Hematopoietic multipotent progenitor cell treated with erythropoietin and hydrocortisone succinate and interleukin-3 and kit ligand, for 8 days (in vitro differentiated cells): ENCODE results near the gene KCNE3.
A peak's percentile ranks its signal among the peaks of the same experiment; 100 is the strongest.

Experiments
- DNase-seq: peaks from one replicate; pipeline ENCODE4 v3.0.0-alpha.2; 2015

KCNE3 gene

GRCh38 chr11:74471037-74471436, 3.7 kb upstream of the KCNE3 start:
- no peak for DNase-seq

DNA sequence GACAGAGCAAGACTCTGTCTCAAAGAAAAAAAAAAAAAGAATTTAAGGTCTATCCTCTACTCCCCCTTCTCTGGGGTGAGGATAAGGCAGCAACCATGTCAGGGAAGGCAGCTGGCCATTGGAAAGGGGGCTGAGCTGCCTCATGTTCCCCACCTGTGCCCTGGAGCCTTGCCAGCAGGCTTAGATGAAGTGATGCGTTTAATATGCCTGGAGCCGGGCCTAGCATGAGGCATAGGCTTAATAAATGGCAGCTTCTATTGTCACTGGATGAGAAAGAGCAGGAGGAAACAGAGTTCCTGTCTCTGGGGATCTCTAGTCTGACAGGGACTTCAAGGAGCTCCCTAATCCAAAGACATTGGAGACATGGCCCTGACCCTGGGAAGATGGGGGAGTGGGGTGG, 3.2 kb upstream of the KCNE3 start:
- no peak for DNase-seq

DNA sequence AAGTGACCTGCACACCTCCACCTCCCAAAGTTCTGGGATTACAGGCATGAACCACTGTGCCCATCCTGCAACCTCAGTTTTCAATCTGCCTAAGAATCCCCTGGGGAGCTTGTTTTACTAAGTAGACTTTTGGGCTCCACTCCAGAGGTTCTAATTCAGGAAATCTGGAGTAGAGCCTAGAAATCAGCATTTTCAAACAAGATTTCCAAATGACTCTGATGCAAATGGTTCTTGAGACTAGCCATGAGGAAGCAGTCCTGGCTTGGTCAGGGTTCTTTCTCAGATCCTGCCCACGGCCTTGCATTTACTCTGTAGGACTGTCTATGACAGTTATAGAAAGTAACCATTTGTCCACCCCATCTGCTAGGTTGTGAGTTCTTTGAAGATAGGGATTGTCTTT, 1.6 kb upstream of the KCNE3 start:
- no peak for DNase-seq

GRCh38 chr11:74468521-74468920, 1.2 kb upstream of the KCNE3 start:
- DNase-seq: no peak

- DNase-seq: no peak
Observed at GRCh38 chr11:74468058-74468457, 709 bp upstream of the KCNE3 start.

- DNase-seq: peak; percentile 45
Observed at GRCh38 chr11:74465291-74465708, 2.0 kb downstream of the KCNE3 start.

DNA sequence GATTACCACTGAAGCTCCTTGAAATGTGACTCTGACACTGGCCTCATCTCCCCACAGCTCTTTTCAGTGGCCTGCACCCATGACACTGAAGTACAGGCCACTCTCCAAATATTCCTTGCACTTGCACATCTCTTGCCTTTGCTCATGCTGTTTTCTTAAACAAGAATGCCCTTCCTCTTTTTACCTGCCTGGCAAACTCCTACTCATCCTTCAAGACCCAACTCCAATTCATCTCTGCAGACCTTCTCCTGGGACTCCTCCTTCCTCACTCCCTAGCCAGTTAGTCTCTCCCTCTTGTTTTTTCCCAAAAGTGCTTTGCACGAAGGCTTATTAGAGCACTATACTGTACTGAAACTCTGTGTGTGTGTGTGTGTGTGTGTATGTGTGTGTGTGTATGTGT, 2.6 kb downstream of the KCNE3 start:
- DNase-seq: no peak

GRCh38 chr11:74463216-74463615, 4.1 kb downstream of the KCNE3 start:
- DNase-seq: no peak

- DNase-seq: no peak
Observed at GRCh38 chr11:74462631-74463030, 4.7 kb downstream of the KCNE3 start.

DNA sequence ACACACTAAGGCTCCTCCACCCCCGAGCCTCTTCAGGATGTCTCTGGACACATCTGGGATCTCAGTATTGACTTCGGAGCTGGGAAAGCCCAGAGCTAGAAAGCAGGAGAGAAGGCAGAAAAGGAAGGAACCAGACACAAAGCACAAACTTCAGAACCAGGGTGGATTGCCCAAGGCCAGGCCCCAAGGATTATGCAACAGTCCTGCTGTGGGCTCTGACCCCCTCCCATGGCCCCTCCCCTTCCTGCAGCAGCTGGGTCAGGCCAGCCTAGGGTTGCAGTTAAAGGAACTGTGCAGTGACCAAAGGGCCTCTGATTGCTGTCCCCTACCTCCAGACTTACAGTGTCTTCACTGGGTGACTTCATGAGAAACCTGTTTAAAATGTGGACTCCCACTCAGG, 5.3 kb downstream of the KCNE3 start:
- no peak for DNase-seq

GRCh38 chr11:74460481-74461154, 6.7 kb downstream of the KCNE3 start:
- DNase-seq: peak; percentile 79

- peak; percentile 72 for DNase-seq
Observed at GRCh38 chr11:74460065-74460464, 7.3 kb downstream of the KCNE3 start.

- DNase-seq: peak; percentile 94
Observed at GRCh38 chr11:74459584-74459983, 7.8 kb downstream of the KCNE3 start.

GRCh38 chr11:74457356-74457755, 10.0 kb downstream of the KCNE3 start:
- DNase-seq: no peak

GRCh38 chr11:74453373-74453975, 13.9 kb downstream of the KCNE3 start:
- DNase-seq: peak; percentile 80

GRCh38 chr11:74452366-74452765, 15.0 kb downstream of the KCNE3 start:
- DNase-seq: no peak

GRCh38 chr11:74450318-74450717, 17.0 kb downstream of the KCNE3 start:
- DNase-seq: no peak

- DNase-seq: peak; percentile 89
Observed at GRCh38 chr11:74449369-74449931, 17.9 kb downstream of the KCNE3 start.

DNA sequence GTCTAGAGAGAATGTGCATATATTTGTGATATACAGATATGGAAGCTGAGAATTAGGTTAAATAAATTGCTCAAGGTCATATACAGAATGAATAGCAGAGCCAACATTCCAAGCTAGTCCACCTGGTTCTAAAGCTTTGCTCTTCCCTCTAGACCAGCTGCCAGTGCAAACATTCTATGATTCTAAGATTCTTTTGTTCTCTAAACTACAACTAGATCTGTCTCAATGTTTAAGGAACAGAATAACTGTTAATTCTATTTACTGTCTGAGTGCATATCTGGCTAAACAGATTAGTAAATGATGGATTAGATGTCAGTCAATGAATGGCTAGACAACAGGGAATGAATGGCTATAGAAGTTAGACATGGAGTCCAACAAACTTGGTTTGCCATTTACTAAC, 19.6 kb downstream of the KCNE3 start:
- no peak for DNase-seq

GRCh38 chr11:74446532-74446938, 20.8 kb downstream of the KCNE3 start:
- DNase-seq: no peak

DNA sequence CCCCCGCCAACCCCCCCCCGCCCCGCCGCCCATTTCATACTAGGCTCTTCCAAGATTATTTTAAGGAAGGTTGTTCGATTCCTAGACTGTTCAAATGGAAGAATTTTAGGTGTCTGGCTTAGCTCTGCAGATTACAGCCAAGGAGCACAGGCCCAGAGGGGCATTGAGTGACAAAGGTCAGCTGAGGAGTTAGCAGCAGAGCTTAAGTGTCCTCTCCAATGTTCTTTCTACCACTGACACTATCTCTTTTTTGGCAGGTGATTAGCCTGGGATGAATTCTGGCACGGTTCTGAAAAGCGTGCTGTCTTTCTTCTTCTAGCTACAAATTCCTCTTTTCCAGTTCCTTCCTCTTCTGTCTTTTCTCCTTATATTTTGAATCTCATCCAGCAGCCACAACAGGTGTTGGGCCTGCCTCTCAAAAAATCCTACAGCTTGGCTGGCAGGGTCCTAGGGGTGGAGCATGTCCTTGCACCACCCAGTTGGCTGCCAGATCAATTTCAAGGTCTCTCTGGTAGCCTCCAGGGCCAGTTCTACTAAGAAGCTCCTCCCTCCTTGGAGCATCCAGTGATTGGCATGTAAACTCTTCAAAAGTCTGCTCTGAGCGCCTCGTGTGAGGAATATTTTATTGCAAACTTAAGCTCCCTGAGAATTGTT, 23.0 kb downstream of the KCNE3 start:
- DNase-seq: no peak

DNA sequence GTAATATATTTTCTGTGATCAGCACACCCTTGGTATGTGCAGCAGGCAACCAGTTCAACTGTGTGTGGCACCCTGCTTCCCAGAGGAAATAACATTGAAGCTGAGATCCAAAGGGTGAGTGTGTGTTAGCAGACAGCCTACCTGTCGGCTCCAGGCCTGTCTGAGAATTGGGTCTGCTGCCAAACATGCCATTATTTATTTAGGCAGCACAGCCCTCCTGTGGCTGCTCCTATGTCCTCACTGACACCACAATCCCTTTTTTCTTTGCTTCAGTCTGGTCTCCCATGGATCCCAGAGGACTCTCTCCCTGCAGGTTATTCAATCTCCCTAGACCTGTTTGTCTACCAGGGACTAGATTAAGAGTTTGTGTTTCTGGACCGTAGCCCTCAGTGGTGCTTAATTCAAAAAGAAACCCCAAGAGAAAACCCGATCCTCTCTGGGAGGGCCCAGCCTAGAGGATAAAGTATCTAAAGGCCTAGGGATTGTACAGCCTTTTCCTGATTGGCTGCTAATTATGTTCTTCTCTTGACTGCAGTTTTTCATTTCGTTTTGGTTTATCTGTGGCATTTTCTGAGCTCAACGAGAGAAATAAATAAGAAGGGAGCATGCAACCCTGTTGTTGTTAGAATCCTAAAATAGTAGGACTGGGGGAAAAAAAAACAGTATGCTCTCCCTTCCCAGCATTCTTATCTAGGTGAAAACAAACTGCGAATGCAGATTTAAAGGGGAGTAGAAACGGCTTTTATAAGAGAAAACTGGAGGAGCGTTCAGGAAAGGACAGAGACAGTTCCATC, 24.1 kb downstream of the KCNE3 start:
- no peak for DNase-seq

GRCh38 chr11:74442636-74443035, 24.7 kb downstream of the KCNE3 start:
- no peak for DNase-seq
